ENCODE results near the gene LPAR5. TPM values are rescaled to one million over a fixed set of nuclear protein-coding genes. Genes with fewer than 3 reads are reported as not detected.
"Not testable (repeated sequence)": the region's sequence is repeated elsewhere in the genome, so short reads cannot be mapped to it uniquely, and the experiment has no call there.

Gene LPAR5
- total RNA-seq, 2 donors from 2014 or later, result 27.0 to 32.7 TPM

DNA sequence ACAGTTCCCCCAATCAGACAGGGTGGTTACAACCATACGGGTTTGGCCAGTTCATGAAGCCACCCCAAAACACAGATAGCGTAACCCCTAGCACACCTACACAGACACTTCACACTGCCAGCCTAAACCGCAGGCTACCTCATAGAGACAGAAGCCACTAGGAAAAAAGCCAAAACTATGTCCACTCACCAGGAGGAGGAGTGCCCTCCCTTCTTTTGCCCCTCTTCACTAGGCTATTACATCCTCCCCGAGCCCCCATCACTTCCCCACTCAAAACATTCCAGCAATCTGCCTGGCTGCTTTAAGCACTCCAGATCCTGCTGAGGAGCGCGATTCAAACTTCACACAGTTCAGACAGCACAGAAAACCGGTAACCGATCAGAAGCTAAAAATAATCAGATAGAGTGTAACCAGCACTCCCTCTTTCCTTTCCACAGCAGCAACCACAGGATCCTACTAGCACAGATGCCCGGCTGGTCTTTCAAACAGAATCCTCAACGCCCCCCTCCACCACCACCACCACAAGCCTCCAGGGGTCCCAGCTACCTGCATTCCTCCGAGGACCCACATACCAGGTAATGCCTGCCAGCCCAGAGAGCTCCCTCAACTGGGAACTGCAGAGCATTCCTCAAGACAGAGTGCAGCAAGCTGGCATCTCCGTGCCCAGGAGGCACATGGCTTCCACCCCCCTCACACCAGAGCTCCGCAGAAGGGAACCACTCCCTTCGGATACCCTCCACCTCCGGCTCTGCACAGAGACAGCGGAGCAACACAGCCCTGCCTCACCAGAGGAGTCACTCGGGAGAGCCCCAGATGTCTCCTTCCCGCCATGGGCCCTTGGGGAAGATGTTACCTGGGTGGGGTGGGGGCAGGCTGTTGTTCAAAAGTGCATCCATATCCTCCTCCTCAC is 30.1 kb downstream of the LPAR5 start:
- TF ChIP-seq, protein P1, sequence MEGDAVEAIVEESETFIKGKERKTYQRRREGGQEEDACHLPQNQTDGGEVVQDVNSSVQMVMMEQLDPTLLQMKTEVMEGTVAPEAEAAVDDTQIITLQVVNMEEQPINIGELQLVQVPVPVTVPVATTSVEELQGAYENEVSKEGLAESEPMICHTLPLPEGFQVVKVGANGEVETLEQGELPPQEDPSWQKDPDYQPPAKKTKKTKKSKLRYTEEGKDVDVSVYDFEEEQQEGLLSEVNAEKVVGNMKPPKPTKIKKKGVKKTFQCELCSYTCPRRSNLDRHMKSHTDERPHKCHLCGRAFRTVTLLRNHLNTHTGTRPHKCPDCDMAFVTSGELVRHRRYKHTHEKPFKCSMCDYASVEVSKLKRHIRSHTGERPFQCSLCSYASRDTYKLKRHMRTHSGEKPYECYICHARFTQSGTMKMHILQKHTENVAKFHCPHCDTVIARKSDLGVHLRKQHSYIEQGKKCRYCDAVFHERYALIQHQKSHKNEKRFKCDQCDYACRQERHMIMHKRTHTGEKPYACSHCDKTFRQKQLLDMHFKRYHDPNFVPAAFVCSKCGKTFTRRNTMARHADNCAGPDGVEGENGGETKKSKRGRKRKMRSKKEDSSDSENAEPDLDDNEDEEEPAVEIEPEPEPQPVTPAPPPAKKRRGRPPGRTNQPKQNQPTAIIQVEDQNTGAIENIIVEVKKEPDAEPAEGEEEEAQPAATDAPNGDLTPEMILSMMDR (IDR thresholded peaks at IDR 0.05), result no peak
- peak; percentile 24 for DNase-seq
- Histone ChIP-seq H3K9me3 (no peaks in the 10 kb centered on the region), H3K9ac (ENCODE audit: low read depth in 2 of 2, low read length in 2 of 2) (peak overlapping the region; percentile 77 to 86), H3K36me3 (peaks cover 10% of the 10 kb centered on the region), H3K27ac (peak overlapping the region; percentile 98), H3K4me3 (peak overlapping the region; percentile 88), H3K4me1 (peaks cover 20% of the 10 kb centered on the region), H3K27me3 (no peaks in the 10 kb centered on the region)
- intact Hi-C loops (cut with DNase I), result loop anchor here (5.0 kb wide), 1 partner anchor 33 kb away; no protein-coding TSS in a partner anchor

GRCh38 chr12:6604259-6605029 is 31.3 kb downstream of the LPAR5 start:
- intact Hi-C loops (cut with DNase I), result loop anchor here (5.0 kb wide), 1 partner anchor 32 kb away; no protein-coding TSS in a partner anchor
- peak; percentile 55 for DNase-seq
- H3K4me1 ChIP-seq, result peaks cover 20% of the 10 kb centered on the region
- peaks cover 22% of the 10 kb centered on the region for H3K36me3 ChIP-seq
- no peaks in the 10 kb centered on the region for H3K9me3 ChIP-seq
- TF ChIP-seq, protein P1 (IDR thresholded peaks at IDR 0.05), result no peak
- peak overlapping the region; percentile 13 to 86 for H3K9ac ChIP-seq (ENCODE audit: low read depth in 2 of 2, low read length in 2 of 2)
- H3K27ac ChIP-seq, result no peak overlapping the region
- peak overlapping the region; percentile 88 for H3K4me3 ChIP-seq
- no peaks in the 10 kb centered on the region for H3K27me3 ChIP-seq

DNA sequence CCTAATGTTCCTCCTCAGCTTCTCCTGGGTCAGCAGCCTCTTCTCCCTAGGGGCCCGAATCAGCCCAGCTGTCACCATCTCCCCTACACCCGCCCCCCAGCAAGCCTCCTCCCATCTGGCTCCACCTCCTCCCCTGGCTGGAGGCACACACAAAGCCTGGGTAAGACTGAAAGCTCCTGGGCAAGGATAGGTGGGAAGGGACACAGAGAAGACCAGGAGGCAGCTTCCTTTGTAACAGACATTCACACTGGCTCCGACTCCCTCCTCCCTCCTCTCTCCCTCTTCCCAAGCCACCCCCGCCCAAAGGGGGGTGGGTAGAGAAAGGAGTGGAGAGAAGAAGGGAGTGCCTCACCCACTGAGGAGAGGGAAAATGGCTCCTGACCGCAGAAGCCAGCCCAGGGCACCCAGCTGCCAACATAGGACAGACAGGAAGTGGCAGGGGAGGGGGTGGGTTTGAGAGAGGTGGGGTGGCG is 32.6 kb downstream of the LPAR5 start:
- H3K9me3 ChIP-seq, result no peaks in the 10 kb centered on the region
- TF ChIP-seq, protein P1 (IDR thresholded peaks at IDR 0.05), result no peak
- peak overlapping the region in 1 of 2 donors; percentile 54 for H3K9ac ChIP-seq (ENCODE audit: low read depth in 2 of 2, low read length in 2 of 2)
- intact Hi-C loops (cut with DNase I), result no loop called here
- DNase-seq, result peak; percentile 29
- no peak overlapping the region for H3K27ac ChIP-seq
- H3K4me3 ChIP-seq, result no peak overlapping the region
- H3K36me3 ChIP-seq, result peaks cover 32% of the 10 kb centered on the region
- no peaks in the 10 kb centered on the region for H3K27me3 ChIP-seq
- peaks cover 20% of the 10 kb centered on the region for H3K4me1 ChIP-seq

DNA sequence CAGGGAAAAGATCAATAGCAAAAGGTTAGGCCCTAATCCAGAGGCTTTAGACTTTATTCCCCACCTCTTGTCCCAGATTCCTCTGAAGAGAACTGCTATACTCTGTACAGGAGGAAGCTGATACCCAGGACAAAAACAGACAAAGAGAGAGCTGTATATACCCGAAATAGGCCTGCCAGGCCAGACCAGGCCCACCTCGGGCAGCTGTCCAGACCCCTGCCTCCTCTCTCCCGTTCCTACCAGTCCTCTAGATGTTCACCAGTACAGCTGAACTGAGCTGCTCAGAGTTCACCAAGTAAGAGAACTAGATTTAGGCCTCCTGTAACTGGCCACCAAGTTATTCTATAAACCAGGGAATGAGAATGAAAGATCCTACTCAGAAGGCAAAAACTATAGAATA is 33.2 kb downstream of the LPAR5 start:
- Histone ChIP-seq H3K4me1 (peaks cover 20% of the 10 kb centered on the region), H3K27me3 (no peaks in the 10 kb centered on the region), H3K36me3 (peaks cover 36% of the 10 kb centered on the region), H3K27ac (no peak overlapping the region), H3K9me3 (no peaks in the 10 kb centered on the region), H3K9ac (ENCODE audit: low read depth in 2 of 2, low read length in 2 of 2) (no peak overlapping the region), H3K4me3 (no peak overlapping the region)
- intact Hi-C loops (cut with DNase I), result no loop called here
- TF ChIP-seq, protein P1 (IDR thresholded peaks at IDR 0.05), result no peak
- no peak for DNase-seq

GRCh38 chr12:6595673-6596072 is 40.1 kb downstream of the LPAR5 start:
- intact Hi-C loops (cut with DNase I); H3K27ac ChIP-seq; H3K4me1 ChIP-seq; H3K9me3 ChIP-seq; H3K4me3 ChIP-seq; H3K27me3 ChIP-seq; H3K9ac ChIP-seq (ENCODE audit: low read depth in 2 of 2, low read length in 2 of 2); DNase-seq: not testable (repeated sequence)
- peaks cover 74% of the 10 kb centered on the region for H3K36me3 ChIP-seq
